8988T (cell line): Measurements from ENCODE around the gene MADCAM1.

ENCODE experiments used
- DNase-seq: peaks from one replicate; pipeline ENCODE4 v3.0.0; 2011

Gene MADCAM1

GRCh38 chr19:532561-533363, 36.5 kb downstream of the MADCAM1 start:
- no peak for DNase-seq

DNA sequence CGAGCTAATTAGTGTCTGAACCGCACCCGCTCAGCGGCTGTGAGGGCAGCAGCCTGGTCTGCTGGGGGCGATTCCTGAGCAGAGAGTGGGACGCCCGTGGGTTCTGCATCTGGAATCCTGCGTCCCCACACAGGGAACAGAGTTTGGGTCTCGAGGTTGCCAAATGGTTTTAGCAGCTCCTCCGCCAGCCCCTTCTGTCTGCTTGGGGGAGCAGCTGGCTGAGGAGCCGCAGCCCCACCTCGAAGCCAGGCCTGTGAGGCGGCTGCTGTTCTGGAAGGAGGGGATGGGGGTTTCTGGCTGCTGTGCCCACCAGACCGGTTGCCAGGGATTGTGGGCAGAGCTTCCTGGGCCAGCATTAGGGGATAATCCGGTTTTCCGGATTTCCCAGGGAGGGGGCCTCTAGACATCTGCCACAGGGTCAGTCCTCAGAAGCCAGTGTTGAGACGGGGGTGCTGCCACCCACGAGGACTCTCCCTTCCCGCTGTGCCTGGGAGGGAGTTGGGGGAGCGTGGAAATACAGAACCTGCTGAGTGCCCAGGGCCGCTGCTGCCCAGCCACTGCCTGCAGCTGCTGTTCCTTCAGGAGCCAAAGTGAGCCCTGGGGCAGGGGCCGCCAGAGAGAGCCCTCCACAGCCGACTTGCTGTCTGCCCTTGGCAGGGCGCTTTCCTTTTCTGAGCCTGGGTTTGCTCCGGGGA, 37.2 kb downstream of the MADCAM1 start:
- no peak for DNase-seq

DNA sequence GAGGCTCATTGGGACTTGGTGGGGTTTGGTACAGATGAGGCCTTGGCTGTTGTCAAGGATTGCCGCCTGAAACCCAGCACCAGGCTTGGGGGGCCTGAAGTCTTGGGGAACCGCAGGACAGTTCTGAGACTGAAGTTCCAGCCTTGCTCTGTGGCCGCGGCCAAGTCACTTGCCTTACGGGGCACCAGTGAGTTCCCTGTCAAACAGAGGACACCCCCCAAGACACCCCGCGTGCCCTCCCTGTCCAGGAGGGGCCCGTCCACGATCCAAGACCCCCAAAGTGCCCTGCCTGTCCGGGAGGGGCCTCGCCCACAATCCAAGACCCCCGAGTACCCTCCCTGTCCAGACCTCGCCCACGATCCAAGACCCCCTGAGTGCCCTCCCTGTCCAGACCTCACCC, 37.8 kb downstream of the MADCAM1 start:
- no peak for DNase-seq

DNA sequence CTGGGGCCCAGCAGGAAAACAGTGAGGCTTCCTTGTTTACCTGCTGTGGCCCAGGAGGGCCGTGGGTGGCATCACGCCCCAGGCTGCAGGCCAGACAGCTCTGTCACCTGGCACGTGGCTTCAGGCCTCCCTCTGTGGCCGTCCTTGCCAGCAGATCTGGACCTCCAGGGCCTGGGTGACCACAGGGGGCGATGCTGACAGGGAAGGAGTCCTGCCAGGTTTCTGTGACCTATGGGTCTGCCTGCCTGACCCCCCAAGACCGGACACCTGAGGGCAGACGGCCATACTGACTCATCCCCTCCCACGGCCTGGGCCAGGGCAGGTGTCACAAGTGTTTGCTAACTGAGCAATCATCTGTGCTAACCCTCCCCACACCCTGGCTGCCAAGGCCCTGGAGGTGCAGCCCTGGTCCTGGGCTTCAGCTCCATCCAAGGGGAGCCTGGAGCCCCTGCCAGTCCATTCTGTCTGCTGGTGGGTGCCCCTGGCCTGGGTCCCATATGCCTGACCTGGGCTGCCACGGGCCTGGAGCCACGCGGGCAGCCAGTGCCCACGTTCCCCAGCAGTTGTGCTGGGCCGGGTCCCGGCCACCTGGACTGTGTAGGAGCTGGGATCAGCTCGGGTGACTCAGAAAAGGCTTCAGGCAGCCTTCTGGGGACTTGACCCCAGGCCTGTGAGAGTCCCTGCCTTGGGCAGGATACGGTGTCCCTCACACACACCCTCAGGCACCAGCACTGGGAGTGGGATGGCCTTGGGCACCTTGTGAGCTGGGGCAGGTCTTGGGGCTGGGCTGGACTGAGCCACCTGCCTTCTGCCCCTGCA, 38.9 kb downstream of the MADCAM1 start:
- DNase-seq, result no peak

DNA sequence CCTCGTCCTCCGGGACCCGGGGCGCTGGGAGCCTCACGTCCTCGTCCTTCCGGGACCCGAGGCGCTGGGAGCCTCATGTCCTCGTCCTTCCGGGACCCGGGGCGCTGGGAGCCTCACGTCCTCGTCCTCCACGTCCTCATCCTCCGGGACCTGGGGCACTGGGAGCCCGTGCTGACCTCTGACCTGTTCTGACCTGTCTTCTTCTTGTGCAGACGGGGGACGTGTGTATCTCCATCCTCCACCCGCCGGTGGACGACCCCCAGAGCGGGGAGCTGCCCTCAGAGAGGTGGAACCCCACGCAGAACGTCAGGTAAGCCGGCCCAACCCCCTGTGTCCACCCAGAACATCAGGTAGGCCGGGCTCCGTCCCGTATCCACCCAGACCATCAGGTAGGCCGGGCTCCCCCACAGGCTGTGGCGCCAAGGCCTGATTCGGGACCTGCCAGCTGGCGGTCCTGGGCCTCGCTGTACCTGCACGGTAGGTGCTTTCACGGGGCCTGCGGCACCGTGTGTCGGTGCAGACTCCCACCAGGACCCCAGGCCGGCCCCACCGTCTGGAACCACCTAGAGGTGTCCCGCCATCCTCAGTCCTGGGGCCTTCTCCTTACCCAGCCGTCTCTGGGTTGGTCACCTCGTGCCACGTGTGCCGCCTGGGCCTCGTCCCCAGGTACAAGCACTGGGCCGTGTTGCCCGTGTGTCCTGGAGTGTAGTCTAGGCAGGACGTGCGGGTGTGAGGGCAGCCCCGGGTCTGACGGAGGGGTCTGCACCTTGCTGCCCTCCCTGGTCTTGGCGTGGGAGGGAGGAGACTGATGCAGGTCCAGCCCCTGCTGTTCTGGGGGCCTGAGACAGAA, 40.0 kb downstream of the MADCAM1 start:
- no peak for DNase-seq

- DNase-seq, result no peak
Measured at GRCh38 chr19:536881-537404, 40.7 kb downstream of the MADCAM1 start.

GRCh38 chr19:538641-539428, 42.5 kb downstream of the MADCAM1 start:
- DNase-seq, result no peak

GRCh38 chr19:539429-540030, 43.2 kb downstream of the MADCAM1 start:
- no peak for DNase-seq

- DNase-seq, result no peak
Measured at GRCh38 chr19:540867-541637, 44.8 kb downstream of the MADCAM1 start.

DNA sequence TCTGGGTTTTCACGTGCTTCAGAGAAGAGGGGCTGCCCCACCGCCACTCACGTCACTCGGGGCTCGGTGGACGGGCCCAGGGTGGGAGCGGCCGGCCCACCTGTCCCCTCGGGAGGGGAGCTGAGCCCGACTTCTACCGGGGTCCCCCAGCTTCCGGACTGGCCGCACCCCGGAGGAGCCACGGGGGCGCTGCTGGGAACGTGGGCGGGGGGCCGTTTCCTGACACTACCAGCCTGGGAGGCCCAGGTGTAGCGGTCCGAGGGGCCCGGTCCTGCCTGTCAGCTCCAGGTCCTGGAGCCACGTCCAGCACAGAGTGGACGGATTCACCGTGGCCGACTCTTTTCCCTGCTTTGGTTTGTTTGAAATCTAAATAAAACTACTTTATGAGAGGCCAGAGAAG, 45.4 kb downstream of the MADCAM1 start:
- DNase-seq, result no peak

GRCh38 chr19:542173-542866, 46.0 kb downstream of the MADCAM1 start:
- DNase-seq, result no peak

DNA sequence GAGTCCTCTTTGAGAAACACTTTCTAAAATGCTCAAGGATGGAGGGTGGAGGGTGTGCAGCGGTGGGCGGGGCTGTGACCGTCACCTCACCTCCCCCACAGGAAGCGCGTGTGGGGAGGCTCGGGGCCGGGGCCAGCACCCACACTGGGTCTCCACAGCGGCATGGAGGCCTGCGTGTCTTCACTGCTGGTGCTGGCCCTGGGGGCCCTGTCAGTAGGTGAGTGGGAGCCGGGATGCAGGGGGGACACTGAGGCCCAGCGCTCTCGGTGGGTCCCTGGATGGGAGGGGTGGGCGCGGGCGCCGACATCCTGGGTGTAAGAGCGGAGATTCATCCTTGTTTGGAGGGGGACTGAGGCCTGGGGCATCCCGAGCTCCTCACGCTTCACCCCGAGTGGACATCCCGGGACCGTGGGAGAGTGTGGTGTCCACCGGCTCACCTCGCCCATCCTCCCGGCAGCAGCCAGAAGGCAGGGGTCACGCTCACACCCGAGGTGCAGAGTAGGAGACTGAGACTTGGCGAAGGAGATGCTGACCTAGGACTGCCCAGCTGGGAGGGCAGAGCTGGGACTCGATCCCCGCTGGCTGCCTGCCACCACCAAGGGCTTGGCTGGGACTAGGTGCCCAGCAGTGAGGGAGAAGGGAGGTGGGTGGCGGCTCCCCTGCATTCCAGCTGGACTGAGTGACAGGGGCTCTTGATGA, 47.8 kb downstream of the MADCAM1 start, which contains the start of gene GZMM:
Gene GZMM (plus strand): TSS at position 144 of the 699 bp plus-strand sequence. CDS start 19 bp downstream, at position 163.
- no peak for DNase-seq

GRCh38 chr19:547117-547516, 50.8 kb downstream of the MADCAM1 start:
- DNase-seq, result no peak

- DNase-seq, result no peak
Measured at GRCh38 chr19:547836-548720, 51.8 kb downstream of the MADCAM1 start.

- DNase-seq, result no peak
Measured at GRCh38 chr19:548886-549830, 52.9 kb downstream of the MADCAM1 start.

GRCh38 chr19:554817-555216, 58.5 kb downstream of the MADCAM1 start:
- no peak for DNase-seq
